ENCODE results near the gene SNX9.

DNA sequence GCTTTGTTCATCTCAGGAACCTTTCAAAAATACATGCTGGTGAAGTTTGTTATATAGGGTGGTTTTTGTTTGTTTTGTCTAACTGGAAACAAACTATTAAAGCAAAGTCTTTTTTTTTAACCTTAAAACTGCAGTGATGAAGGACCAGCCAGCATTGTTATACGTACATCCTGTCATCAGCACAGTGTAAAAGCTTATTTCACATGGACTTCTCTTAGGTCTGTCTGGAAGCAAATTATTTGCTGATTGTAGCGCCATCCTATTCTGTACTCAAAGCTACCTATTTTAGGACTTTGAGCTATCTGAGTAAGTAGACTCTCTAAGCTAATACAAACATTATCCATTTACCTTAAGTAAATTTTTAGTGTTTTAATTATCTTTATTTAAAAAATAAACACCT lies 61.7 kb downstream of the SNX9 start:
- TF ChIP-seq, protein P1, sequence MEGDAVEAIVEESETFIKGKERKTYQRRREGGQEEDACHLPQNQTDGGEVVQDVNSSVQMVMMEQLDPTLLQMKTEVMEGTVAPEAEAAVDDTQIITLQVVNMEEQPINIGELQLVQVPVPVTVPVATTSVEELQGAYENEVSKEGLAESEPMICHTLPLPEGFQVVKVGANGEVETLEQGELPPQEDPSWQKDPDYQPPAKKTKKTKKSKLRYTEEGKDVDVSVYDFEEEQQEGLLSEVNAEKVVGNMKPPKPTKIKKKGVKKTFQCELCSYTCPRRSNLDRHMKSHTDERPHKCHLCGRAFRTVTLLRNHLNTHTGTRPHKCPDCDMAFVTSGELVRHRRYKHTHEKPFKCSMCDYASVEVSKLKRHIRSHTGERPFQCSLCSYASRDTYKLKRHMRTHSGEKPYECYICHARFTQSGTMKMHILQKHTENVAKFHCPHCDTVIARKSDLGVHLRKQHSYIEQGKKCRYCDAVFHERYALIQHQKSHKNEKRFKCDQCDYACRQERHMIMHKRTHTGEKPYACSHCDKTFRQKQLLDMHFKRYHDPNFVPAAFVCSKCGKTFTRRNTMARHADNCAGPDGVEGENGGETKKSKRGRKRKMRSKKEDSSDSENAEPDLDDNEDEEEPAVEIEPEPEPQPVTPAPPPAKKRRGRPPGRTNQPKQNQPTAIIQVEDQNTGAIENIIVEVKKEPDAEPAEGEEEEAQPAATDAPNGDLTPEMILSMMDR (conservative IDR thresholded peaks at IDR 0.05) = no peak
- no peak for TF ChIP-seq ZFX (IDR thresholded peaks at IDR 0.05)
